HG03108 (cell line): ENCODE results near the gene ADGRG4.

Source experiments
- ATAC-seq: cut with Tn5 transposase; IDR thresholded peaks from one replicate; pipeline ENCODE4 v1.9.1; 2021; ENCODE audit warnings: moderate library complexity; ENCODE audit not compliant: unreplicated experiment

Gene ADGRG4

GRCh38 chrX:136292656-136293055, 8.1 kb upstream of the ADGRG4 start:
- ATAC-seq: no peak

GRCh38 chrX:136295380-136295779, 5.4 kb upstream of the ADGRG4 start:
- ATAC-seq: no peak

- no peak for ATAC-seq
These were observed 2.3 kb downstream of the ADGRG4 start for GRCh38 chrX:136303041-136303440.

- ATAC-seq: no peak
These were observed 3.7 kb downstream of the ADGRG4 start for GRCh38 chrX:136304493-136304892.

GRCh38 chrX:136306182-136306581, 5.4 kb downstream of the ADGRG4 start:
- no peak for ATAC-seq

GRCh38 chrX:136307471-136307870, 6.7 kb downstream of the ADGRG4 start:
- no peak for ATAC-seq

- ATAC-seq: no peak
These were observed 9.6 kb downstream of the ADGRG4 start for GRCh38 chrX:136310411-136310810.

- ATAC-seq: no peak
These were observed 17.4 kb downstream of the ADGRG4 start for GRCh38 chrX:136318156-136318555.

GRCh38 chrX:136318895-136319597, 18.3 kb downstream of the ADGRG4 start:
- ATAC-seq: no peak

- no peak for ATAC-seq
These were observed 18.8 kb downstream of the ADGRG4 start for GRCh38 chrX:136319600-136319999.

- no peak for ATAC-seq
These were observed 20.8 kb downstream of the ADGRG4 start for GRCh38 chrX:136321532-136321931.

GRCh38 chrX:136322064-136322463, 21.3 kb downstream of the ADGRG4 start:
- ATAC-seq: no peak

- no peak for ATAC-seq
These were observed 24.6 kb downstream of the ADGRG4 start for GRCh38 chrX:136325377-136325776.

GRCh38 chrX:136328933-136329332, 28.2 kb downstream of the ADGRG4 start:
- no peak for ATAC-seq

GRCh38 chrX:136336623-136337022, 35.9 kb downstream of the ADGRG4 start:
- ATAC-seq: no peak

- no peak for ATAC-seq
These were observed 38.9 kb downstream of the ADGRG4 start for GRCh38 chrX:136339702-136340101.

GRCh38 chrX:136344320-136344719, 43.6 kb downstream of the ADGRG4 start:
- no peak for ATAC-seq

GRCh38 chrX:136346506-136346905, 45.7 kb downstream of the ADGRG4 start:
- ATAC-seq: no peak

- no peak for ATAC-seq
These were observed 46.9 kb downstream of the ADGRG4 start for GRCh38 chrX:136347706-136348105.

- ATAC-seq: no peak
These were observed 52.8 kb downstream of the ADGRG4 start for GRCh38 chrX:136353526-136354093.

- no peak for ATAC-seq
These were observed 53.4 kb downstream of the ADGRG4 start for GRCh38 chrX:136354201-136354600.

- no peak for ATAC-seq
These were observed 68.6 kb downstream of the ADGRG4 start for GRCh38 chrX:136369377-136369776.

GRCh38 chrX:136376713-136377112, 76.0 kb downstream of the ADGRG4 start:
- no peak for ATAC-seq
